Stimulated activated CD8-positive, alpha-beta memory T cell treated with anti-CD3 and anti-CD28 coated beads, Interleukin-4, amount 100 ng/mL, for 4 hours (primary cell): Measurements from ENCODE around the gene PLEKHA1.

Source experiments
- DNase-seq, 2 donors: peaks; one replicate each; pipeline ENCODE4 v3.0.0-alpha.2; 2020; ENCODE audit warnings: low read depth in 2 of 2, low spot score in 1 of 2

The PLEKHA1 gene

DNA sequence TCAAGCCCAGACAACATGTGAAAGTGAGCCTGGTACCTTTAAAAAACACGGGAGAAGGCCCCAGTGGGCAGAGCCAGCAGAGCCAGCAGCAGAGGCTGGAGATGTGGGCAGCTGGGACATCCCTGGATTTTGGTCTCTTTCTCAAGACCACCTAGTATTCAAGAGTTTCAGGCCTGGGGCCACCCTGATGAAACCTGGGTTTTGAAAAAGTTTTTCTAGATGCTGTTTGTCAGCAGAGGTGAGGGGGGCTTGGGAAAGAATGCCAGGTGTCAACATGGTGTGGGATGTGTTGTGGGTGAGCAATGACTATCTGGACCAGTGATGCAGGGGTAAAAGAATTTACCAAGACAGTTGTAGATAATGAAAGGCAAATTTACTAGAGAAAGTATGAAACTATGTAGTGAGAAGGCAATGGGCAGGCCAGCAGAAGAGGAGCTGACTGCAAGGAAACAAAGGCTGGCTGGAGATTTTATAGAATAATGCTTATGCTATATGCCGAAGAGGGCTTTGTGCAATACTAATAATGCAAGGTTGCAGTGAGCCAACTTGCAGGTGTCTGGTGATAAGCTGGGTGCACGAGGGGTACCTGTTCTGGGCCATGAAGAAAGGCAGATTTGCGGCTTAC is 28.1 kb upstream of the PLEKHA1 start:
- DNase-seq = no peak

GRCh38 chr10:122347170-122347841 is 27.2 kb upstream of the PLEKHA1 start:
- no peak for DNase-seq

DNA sequence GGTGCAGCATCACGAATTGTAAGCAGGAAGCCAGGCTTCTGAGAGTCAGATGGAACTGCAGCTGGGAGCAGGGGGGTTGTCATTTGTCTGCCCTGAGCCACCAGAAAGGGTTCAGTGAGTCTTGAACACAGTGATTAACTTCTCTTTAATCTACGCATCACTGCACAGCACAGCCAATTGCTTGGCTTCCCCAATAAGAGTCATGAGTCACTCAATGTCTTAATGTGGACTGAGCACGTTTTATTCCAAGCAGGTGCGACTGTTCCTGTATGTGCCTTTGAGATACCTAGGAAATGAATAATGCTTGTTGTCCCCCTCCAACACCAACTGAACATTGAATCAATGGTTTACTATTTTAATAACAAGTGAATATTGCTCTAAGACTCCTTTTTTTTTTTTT is 26.0 kb upstream of the PLEKHA1 start:
- DNase-seq = no peak

DNA sequence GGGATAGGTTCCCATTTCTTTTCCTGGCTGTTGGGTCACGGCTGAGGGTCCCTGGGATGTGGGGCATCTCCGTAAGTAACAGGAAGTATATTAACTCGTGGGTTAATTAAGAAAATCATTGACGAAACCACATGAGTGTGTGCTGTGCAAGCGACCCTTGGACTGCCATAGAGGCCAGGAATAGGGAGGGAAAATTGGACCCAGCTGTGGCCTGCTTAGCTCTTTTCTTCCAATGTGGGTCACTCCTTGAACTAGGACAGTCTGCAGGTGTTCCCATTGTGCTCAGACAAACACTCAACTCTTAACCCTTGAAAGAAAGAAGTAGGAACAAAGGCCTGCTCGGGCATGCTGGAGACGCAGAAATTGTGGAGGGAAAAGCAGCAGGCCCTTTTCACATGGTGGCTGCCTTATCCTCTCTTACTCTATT is 25.6 kb upstream of the PLEKHA1 start:
- no peak for DNase-seq

- DNase-seq = no peak
Measured at GRCh38 chr10:122349758-122350369, 24.6 kb upstream of the PLEKHA1 start.

- DNase-seq = no peak
Measured at GRCh38 chr10:122350893-122351292, 23.6 kb upstream of the PLEKHA1 start.

- DNase-seq = no peak
Measured at GRCh38 chr10:122352817-122353525, 21.5 kb upstream of the PLEKHA1 start.

DNA sequence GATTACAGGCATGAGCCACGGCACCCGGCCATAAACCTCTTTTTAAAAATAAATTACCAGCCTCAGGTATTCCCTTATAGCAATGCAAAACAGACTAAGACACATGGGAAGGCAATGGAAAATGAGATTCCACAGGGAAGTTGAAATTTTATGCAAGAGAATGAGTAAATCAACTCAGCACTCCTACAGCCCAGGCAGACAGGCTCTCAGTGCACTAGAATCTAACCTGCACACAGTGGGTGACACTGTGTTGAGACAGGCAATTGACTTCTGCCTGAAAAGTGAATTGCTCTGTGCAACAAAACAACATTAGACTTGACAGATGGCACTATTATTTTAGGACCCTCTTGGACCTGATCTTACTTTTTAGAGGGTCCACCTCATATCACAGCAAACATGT is 20.1 kb upstream of the PLEKHA1 start:
- no peak for DNase-seq

DNA sequence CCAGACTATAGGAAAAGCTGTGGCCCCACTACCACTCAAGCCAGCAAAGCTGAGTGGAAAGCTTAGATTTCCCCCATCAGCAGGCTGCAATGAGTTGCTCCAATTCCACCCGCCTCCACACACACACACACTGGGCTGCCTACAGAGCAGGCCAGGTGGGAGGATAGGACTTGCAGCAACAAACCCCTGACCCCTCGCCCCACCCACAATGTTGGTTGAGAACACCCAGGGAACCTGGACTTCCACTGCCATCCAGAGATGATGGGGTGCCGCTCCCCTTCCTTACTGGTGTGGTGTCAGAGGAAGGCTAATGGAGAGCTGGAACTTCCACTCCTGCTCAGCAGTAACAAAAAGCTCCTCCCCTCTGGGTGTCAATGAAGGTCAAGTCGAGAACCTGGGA is 16.8 kb upstream of the PLEKHA1 start:
- no peak for DNase-seq

- DNase-seq = no peak
Measured at GRCh38 chr10:122359621-122360020, 14.9 kb upstream of the PLEKHA1 start.

GRCh38 chr10:122361046-122361445 is 13.5 kb upstream of the PLEKHA1 start:
- DNase-seq = no peak

DNA sequence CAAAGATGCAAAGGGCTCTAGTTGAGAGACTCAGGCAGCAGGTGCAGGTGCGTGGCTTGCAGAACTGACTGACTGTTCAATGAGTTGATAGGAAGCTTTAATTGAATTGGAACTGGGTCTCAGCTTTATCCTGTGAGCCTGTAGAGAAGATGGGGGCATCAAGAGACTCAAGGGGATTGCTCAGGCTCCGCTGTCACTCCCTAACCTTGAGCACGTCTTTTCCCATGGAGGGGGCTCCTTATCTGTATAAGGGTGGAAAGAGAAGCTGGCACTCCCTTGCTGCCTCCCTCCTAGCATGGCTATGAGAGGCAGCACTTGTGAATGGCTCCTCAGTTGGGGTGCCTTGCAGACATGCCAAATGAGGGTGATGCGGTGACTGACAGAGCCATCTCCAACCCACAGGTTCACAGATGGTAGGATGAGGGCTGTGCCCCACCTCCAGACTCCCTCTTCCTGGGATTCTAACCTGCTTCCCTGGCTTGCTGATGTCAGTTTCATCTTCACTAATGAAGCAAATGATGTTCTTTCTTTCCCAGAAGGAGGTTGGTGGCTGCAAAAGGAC is 12.4 kb upstream of the PLEKHA1 start:
- DNase-seq = no peak

- no peak for DNase-seq
Measured at GRCh38 chr10:122362621-122363020, 11.9 kb upstream of the PLEKHA1 start.

GRCh38 chr10:122363311-122363710 is 11.2 kb upstream of the PLEKHA1 start:
- no peak for DNase-seq

GRCh38 chr10:122363722-122364463 is 10.6 kb upstream of the PLEKHA1 start:
- no peak for DNase-seq

GRCh38 chr10:122368502-122369254 is 5.8 kb upstream of the PLEKHA1 start:
- no peak for DNase-seq

GRCh38 chr10:122373108-122373507 is 1.4 kb upstream of the PLEKHA1 start:
- DNase-seq = no peak

DNA sequence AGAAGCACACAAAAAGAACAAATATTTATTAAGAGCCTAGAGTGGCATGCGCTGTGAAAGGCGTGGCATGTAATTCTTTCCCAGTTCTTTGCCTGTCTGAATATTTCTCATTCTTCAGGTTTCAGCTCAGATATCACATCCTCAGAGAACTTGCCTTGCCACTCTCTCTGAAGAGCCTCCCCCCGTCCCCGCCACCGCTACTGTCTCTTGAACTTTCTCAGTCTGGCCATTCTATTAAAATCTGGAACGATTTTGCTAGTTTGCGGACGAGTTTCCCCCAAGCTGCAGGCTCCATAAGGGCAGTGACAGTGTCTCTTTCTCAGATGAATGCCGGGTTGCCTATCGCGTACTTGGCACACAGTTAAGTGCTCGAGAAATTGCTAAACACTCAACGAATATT is 787 bp upstream of the PLEKHA1 start:
- no peak for DNase-seq

DNA sequence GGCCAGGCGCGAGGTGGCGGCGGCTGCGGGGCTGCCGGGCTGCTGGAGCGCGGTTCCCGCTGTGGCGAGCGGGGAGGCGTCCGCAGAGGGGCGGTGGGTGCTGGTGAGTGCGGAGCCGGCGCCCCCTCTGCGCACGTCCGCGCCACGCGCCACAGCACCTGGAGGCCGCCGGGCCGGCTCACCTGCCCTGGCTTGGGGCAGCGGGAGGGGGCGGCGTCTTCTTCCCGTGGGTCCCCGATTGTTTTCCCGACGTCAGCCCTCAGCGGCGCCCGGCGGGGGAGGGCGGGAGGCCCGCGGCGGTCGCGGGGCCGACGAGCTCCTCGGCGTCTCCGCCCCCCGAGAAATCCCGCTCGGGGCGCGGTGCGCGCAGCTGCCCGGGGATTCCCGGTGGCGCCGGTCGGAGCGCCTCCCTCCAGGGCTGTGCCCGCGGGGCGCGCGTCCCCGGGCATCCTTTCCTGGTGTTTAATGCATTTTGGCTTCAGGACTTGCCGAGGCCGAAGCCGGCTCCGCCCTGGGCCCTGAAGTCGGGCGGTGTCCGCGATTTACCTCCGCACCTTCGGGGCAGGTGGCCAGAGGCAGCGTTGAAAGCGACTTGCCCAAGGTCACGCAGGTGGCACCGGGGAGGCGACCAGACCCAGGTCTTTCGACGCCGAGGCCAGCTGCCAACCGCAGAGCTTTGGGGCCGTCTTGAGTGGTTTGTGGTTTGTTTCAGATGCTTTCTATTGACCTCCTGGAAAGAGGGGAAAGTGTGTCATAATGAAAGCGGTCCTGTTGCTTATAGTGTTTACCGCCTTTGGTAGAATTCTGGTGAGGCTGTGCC is 561 bp downstream of the PLEKHA1 start:
- peak; percentile 34 to 49 for DNase-seq
